ENCODE results near the gene BIRC2.

BIRC2 gene

DNA sequence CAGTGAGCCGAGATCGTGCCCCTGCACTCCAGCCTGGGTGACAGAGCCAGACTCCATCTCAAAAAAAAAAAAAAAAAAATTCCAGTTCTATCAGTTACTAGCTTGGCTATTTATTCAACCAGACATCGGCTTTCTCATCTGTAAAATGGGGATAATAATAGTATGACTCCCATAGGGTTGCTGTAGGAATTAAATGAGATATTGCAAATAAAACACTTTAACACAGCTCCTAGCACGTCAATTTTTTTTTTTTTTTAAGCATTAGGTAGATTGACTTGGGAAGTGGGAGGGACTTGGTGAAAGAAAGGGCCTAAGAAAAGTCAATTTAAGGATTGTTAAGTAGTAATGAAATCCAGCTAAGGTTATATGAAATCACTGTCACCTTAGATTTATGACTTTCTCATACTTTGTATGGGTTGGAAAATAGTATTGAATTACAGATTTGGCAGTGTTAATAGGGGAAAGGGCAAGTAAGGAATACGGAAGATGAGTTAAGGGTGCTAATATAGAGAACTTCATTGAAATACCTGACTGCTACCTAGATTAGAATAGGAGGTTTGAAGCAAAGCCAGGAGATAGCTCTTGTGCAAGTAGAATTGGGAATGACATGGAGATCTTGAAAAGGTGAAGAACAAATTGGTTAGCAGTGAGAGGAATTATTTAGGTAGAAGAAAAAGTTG lies 28.8 kb downstream of the BIRC2 start:
- DNase-seq, result no peak

DNA sequence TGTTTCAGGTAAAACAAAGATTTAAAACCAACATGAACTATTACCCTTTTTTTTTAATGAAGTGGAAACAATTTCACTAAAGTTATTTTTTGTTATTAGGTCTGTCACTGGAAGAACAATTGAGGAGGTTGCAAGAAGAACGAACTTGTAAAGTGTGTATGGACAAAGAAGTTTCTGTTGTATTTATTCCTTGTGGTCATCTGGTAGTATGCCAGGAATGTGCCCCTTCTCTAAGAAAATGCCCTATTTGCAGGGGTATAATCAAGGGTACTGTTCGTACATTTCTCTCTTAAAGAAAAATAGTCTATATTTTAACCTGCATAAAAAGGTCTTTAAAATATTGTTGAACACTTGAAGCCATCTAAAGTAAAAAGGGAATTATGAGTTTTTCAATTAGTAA lies 30.9 kb downstream of the BIRC2 start:
- no peak for DNase-seq

DNA sequence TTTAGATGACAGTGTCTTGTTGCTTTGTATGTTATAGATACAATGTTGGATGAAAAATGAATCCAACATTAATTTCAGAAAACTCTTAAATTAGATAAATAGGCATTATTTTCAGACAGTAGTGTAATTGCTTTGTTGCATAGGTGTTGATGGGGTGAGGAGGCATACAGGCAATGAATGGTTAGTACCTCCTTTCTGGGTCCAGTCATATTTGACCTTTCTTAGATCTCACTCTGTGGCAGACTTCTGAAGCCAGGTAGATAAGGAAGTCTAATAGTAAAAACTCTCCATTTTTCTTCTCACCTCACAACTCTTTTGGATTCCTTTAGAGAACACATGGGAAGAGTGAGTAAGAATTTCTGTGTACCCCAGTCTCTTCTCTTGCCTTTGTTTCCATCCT lies 31.8 kb downstream of the BIRC2 start:
- DNase-seq, result no peak

DNA sequence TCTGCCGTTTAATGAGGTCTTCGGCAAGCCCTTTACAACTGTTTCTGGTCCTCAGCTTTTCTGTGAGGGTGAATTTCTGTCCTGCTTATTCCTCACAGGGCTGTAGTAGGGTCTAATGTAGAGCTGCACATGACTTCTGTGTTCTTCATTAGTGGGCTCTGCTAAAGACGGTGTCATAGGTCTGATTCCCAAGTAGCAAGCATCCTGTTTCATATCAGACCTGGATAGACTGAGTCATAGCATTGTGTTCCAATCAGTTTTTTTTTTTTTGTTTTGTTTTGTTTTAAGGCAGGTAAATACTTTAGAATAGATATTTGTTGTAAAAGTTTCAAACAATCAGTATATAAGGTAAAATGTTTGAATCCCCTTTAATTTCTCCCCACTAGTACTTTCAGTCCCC lies 35.4 kb downstream of the BIRC2 start:
- no peak for DNase-seq

DNA sequence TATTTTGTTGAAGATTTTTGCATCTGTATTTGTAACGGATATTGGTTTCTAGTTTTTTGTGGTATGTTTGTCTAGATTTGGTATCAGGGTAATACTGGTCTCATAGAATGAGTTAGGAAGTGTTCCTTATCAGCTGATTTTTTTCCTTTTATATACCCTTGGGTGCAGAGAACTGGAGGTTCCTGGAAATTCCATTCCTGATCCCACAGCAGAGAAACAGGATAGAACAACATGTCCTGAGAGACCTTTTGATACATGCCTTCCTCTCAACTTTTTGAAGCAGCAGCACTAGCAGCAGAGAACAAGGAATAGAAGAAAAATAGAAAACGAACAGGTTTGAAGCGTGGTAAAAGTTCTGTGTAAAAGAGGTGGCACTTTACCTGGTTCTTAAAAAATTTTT lies 36.8 kb downstream of the BIRC2 start:
- DNase-seq, result no peak

DNA sequence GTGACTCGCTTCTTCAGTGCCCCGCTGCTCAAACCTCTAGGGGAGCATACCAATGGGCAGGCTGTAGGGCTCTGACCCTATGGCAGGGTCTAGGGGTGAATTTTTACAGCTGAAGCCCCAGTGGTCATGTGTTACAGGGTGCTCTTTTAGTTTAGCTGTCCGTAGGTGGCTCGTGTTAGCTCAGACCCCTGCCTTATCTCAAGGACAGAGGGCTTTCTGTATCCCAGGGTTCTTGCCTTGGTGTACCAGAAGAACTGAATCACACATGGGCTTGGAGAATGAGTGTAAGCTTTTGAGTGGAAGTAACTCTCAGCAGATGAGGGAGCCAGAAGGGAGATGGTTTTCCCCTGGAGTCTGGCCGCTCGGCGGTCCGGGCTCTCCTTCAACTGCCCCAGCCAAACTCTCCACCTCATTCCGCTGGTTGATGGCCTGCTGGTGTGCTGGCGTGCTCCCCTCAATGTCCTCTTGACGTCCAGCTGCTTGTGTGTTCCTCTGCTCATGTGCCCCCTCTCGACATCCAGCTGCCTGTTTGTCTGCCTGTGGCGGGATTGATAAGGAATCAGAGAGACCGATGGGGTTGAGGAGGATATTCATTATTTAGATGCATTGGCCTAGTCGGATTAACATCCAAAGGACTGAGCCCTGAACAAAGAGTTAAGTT lies 37.5 kb downstream of the BIRC2 start:
- DNase-seq, result no peak

DNA sequence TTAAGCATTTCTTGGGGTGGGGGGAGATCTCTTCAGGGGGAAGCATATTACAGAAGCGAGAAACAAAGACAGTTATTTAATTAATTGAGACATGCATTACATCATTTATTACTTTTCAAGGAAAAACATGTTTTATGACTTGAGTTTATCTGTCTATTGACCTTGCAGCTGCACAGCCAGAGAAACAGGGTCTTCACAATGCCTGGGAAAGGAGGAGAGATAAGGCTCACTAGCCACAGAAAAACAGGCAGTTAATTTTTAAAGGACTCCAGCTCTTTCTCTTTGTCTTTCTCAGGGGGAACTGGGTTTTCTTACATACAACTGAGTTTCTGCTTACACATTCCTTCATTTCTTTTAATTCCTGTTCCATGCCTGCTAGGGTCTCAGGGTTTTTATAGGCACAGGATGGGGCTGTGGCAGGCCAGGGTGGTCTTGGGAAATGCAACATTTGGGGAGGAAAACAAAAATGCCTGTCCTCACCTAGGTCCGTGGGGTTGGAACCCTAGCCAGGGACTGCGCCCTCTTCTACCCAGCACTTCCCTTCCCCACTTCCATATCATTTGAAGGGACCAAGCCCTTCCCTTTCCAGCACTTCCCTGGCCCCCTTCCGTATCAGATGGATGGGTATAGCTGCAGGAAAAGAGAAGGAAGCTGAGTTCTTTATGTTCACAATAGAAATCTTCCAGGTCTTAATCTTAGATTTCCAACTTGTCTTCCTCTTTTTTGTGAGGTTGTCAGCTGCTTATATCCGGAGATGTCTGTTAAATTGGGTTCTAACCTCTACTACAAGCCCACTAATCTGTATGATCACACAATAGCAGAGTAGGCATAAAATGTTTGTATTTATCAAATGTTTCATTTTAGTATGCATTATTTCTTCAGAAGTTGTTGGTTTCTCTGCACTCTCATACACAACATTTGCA lies 38.3 kb downstream of the BIRC2 start:
- no peak for DNase-seq

DNA sequence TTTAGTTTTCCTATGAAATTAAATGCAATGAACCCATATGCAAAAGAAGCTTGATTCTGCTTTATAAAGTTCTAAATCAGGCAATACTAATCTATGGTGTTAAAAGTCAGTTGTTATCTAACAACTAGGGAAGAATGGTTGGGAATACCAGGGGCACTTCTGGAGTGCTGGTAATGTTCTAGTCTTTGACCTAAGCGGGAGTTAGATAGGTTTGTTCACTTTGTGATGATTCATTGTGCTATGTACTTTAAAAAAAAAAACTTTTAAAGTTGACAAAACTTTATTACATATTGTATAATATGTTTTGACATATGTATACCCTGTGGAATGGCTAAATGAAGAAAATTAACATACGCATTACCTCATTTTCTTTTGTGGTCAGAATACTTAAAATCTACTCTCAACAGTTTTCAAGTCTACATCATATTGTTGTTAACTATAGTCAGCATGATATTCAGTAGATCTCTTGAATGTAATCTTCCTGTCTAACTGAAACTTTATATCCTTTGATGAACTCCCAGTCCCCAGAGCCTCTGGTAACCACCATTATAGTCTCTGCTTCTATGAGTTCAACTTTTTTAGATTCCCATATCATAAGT lies 39.2 kb downstream of the BIRC2 start:
- no peak for DNase-seq

DNA sequence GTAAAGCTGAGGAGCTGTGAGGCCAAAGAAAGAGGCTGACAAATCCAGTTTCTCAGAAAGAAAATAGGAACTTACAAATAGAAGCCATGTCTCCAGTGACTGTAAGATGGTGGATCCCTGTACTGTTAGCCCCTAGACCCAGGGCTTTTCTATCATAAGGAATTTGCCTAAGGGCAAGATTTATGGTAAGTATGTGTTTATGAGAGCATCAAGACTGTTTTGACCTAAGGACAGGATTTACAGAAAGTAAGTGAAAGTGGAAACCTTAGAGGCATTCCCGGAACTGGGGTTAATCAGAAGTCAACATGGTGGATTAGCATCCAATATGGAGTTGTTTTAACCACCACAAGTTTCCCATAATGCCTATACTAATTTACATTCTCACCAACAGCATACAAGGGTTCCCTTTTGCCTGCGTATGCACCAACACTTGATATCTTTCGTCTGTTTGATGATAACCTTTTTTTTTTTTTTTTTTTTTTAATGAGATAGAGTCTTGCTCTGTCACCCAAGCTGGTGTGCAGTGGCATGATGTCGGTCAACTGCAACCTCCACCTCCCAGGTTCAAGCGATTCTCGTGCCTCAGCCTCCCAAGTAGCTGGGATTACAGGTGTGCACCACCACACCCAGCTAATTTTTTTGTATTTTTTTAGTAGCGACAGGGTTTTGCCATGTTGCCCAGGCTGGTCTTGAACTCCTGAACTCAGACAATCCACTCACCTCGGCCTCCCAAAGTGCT lies 40.2 kb downstream of the BIRC2 start:
- no peak for DNase-seq

DNA sequence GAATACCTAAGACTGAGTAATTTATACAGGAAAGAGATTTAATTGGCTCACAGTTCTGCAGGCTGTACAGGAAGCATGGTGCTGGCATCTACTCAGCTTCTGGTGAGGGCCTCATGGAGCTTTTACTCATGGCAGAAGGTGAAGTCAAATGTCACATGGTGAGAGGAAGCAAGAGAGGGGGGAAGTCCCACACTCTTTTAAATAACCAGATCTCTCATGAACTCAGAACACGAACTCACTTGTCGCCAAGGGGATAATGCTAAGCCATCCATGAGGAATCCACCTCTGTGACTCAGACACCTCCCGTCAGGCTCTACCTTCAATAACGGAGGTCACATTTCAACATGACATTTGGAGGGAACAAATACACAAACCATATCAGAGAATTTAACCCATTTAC lies 42.2 kb downstream of the BIRC2 start:
- DNase-seq, result no peak

DNA sequence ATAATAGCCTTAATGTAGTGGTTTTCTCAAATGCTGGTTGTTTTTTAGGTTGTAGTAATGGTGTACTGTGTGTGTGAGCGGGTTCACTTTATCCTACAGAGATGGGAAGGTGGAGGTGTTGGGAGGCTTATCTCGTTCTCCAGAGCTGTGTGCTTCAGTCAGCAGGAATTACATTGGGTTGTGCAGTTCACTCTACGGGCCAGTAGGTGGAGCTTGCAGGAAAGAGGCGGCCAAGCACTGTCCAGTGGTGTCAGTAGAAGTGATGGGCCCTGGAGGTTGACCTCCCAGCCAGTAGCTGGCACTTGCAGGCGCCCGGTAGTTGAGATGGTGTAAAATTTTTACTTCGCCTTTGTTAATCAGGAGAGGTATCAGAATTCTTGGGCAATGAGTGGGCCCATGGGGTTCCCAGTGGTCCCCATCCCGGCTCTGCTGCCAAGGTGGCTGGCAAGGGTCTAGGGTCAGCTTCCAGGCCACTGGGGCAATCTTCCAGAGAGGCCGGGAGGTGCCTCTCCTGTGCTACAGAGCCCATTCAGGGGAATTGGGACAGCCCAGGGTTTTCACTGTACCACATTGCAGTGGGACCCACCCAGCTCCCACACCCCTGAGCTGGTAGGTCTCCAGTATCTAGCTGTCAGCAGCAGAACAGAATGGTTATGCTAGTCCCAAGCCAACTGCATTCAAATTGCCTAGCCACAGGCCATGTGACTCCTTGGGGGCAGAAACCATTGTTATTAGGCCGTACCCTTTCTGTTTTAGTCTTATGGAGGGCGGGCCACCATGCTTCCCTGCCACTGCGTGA lies 43.9 kb downstream of the BIRC2 start:
- DNase-seq, result peak; percentile 79

DNA sequence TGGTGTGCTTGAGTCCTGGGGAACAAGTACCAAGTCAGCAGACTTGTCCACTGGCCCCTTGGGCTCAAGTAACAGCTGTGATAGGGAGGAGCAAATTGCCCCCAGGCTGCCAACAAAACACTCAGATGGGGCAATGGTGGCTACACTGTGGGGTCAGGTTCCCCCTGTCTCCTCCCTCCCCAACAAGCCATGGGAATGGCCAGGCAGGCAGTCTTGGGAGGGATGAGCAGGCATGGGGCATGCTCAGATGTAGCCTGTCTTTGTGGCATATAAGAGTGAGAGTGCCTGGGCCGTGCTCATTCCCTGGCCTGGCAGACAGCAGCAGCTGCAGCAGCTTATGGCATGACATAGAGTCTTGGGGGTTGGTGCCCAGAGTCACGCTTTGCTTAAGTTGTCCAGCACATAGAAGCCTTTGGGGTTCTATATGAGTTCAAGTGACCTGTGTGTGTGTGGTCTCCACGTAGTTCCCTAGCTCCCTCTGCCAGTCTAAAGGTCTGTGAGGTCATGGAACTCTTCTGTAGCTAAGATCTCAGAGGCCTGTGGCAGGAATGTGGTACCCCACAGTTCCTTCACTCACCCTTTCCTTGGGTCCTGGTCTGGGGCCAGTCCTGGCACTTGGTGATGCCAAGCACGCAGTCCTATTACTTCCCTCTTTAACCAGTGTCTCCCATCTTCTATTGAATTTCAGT lies 44.7 kb downstream of the BIRC2 start:
- DNase-seq, result peak; percentile 33

DNA sequence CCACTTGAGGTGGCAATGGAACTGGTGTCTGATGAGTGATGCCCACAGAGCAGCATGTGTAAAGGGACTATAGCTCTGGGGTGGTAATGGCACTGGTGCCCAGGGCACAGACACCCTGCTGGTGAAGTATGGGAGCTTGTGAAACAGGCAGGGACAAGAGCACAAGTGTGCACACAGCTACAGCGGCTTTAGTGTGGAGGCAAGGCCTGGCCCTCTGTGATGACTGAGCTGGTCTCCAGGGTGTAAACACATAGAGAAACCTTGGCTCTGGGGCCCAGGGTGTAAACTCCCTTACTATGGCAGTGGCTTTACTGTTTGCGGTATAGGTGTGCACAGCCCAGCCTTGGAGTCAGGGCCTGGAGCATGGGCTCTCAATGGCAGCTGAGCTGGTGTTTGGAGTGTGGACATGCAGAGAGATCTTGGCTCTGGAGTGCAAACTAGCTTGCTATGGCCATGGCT lies 46.3 kb downstream of the BIRC2 start:
- DNase-seq, result no peak

DNA sequence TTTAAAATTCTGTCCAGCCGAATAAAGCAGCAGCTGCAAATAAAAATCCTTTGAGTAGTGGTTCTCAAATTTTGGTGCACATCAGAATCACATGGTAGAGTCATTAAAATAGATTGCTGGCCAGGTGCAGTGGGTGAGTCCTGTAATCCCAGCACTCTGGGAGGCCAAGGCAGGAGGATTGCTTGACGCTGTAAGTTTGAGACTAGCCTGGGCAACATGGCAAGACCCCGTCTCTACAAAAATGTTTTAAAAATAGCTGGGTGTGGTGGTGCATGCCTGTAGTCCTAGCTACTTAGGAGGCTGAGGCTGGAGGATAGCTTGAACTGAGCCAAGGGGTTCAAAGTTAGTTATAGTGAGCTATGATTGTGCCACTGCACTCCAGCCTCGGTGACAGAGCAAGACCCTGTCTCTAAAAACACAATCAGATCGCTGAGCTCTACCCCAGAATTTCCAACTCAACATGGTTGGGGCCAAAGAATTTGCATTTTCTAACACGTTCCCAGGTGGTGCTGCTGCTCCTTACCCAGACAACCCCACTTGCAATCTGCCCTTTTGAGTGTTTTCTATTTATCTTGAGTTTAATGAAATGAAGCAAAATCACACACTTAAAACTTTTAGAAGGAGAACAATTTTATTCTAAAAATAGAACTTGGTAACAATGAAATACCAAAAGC lies 48.8 kb downstream of the BIRC2 start:
- no peak for DNase-seq

DNA sequence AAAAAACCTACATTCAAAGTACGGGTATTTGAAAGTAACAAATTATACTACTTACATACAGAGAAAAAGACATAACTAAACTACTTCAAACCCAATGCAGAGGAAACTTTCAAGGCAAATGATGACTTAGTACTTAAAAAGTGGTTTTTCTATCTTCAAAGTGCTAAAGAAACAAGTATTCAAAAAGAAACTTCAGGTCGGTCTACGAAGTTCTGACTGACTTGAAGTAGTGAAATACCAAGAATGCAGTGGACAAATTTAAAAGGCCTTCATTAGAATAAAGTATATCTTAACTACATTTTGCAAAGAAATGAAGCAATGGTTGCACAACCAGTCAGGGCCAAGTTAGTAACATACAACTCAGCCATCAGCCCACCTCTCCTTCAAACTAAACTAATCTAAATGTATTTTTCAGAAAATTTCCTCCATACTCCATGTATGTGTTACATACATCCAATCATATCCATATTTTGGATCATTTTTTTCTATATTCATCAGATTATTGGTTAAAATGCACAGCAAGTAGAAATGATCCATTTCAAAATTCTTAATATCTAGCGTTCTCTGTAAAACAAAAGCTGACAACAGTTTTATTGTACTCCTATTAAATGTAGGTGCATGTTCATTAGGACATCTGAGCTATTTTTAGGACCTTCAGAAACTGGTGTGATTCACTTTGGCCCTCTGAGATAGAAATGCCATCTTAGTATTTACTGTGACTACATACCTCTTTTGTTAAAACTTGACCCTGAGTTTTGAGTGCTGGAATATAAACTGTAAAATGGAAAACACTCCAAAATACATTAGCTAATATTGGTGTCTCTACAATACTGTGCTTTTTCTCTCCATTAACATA lies 49.9 kb downstream of the BIRC2 start:
- no peak for DNase-seq

DNA sequence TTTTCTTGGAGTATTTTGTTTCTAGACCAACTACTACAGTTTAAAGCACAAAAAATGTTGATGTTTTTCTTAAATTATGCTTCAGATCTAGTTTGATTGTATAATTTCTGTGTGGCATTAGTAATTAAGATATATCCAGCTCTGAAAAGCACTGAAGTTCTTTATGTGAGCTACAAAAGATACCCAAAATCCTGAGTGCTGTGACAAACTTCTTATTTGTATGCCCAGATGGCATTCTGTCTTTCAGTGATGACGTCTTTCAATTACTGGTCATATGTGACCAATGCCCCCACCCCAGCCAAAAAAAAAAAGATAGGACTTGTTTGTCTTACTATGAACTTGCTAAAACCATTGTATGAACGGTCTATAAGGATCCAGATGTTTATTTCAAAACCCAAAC lies 51.3 kb downstream of the BIRC2 start:
- no peak for DNase-seq

DNA sequence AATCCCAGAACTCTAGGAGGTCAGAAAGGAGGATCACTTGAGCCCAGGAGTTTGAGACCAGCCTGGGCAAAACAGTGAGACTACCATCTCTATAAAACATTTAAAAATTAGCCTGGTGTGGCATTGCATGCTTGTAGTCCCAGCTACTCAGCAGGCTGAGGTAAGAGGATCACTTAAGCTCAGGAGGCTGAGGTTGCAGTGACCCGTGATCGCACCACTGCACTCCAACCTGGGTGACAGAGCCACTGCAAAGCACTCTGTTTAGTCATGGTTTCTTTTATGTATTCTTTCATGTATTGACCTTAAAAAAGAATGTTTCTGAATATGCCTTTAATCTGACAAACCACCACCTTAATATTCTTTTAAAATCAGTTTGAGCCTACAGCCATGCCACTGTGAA lies 52.2 kb downstream of the BIRC2 start:
- DNase-seq, result no peak

DNA sequence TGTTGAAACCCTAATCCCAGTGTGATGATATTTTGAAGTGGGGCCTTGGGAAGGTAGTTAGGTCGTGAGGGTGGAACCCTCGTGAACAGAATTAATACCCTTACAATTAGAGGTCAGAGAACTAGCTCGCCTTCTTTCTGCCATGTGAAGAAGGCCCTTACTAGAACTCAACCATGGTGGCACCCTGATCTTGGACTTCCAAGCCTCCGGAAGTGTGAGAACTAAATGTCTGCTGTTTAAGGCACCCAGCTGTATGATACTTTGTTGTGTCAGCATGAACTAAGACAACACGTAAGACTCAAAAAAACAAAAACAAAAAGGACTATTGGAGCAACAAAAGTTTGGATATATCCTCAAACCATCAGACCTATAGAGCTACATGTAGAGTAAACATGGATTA lies 53.6 kb downstream of the BIRC2 start:
- DNase-seq, result no peak

DNA sequence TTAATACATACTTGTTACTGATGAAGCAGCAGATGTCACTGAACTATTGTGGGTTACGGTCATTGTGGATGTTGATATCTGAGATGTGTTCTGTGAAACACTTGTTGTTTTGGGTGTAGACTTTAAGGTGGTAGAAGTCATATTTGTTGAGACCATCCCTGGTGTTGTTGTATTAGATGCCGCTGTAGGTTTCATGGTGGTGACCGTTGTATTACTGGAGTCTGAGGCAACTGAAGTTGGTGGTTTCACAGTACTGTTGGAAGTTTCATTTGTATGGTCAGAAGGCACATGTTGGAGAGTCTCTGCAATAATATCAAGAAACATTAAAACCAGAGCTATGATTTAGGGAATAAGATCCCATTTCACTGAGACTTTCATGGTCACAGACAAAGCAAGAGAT lies 54.9 kb downstream of the BIRC2 start:
- no peak for DNase-seq

DNA sequence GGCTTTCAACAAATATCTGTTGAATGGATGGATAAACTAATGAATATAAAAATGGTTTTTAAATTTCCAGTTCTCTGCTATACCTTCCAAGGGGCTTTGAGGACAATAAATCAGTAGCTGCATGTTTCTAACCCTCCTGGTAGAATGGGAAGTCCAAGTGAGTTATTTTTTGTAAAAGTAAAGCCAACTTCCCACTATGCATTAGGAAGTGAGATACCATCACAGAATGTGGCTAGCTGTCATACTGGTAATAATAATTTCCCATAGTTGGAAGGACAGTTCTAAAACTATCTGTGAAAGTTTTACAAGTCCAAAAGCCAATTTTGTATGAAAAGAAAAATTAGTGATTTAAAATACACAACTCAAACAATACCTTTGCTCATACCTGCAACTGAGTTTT lies 55.5 kb downstream of the BIRC2 start:
- DNase-seq, result no peak

Measured in NCI-H69 (cell line).